ENCODE data around the gene TBC1D2B. TPM values are rescaled to one million over a fixed set of nuclear protein-coding genes. Genes with fewer than 3 reads are reported as not detected.

TBC1D2B gene
- total RNA-seq, 1 experiment from 2014 or later, result 17.6 TPM

DNA sequence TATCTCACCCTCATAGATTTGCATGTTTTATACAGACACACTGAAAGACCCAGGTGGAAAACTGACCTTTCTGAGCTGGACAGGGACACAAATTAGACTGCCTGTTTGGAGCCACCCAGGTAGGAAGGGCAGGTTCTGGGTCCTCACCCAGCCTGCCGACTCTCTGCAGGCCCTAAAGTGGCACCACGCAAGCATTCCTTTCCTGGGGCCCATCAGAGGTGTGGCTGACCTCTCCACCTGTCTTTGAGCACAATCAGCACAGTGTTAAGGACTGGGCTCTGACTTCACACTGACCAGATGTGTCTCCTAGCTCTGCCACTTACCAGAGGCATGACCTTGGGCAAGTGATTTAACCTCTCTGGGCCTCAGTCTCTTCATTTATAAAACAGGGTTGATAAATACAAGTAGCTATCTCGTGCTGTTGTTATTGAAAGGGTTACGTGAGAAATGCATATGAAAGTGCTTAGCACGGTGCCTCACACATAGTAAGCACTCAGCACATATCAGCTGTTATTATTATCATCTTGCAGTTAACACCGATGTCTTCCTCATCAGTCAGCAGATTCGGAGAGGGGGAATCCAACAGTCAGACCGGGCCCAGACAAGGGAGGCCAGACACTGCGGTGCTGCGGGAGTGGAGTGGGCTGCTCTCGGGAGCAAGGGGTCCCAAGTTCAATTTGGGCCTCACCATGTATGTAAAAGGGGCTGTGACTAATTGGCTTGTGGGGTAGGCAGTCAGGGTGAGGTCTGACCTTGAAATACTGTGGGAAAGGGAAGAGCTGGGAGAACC, 2.0 kb upstream of the TBC1D2B start:
- Histone ChIP-seq H3K23me2 (ENCODE audit: insufficient read length, low read depth, low read length, poor library complexity, severe bottlenecking) (peaks cover 3% of the 10 kb centered on the region), H4K5ac (ENCODE audit: insufficient read length, low read depth, low read length) (no peak overlapping the region), H2BK120ac (ENCODE audit: low read depth, low read length, poor library complexity, severe bottlenecking) (no peak overlapping the region), H3K4ac (ENCODE audit: low read depth, low read length) (no peak overlapping the region), H3K27me3 (ENCODE audit: insufficient read depth, low read length) (no peaks in the 10 kb centered on the region), H3K14ac (ENCODE audit: insufficient read depth, low read length) (no peak overlapping the region), H3K23ac (ENCODE audit: insufficient read length, low read depth, low read length) (no peak overlapping the region), H4K20me1 (ENCODE audit: control insufficient read depth, insufficient read depth, insufficient read length) (no peaks in the 10 kb centered on the region), H4K91ac (ENCODE audit: insufficient read length, low read depth, low read length) (no peak overlapping the region), H2AK5ac (ENCODE audit: insufficient read length, low read length) (no peak overlapping the region), H2BK20ac (ENCODE audit: low read depth, low read length, poor library complexity, severe bottlenecking) (no peak overlapping the region), H2BK12ac (ENCODE audit: insufficient read length, low read depth, low read length) (no peak overlapping the region), H3K79me1 (ENCODE audit: insufficient read depth, low read depth, low read length, poor library complexity, severe bottlenecking) (no peaks in the 10 kb centered on the region), H3K18ac (ENCODE audit: insufficient read length, low read depth, low read length) (no peak overlapping the region), H3K27ac (ENCODE audit: insufficient read length, low read depth, low read length) (no peak overlapping the region), H3K4me2 (ENCODE audit: insufficient read depth, insufficient read length, low read length) (no peak overlapping the region), H3K79me2 (ENCODE audit: insufficient read depth, low read length) (no peaks in the 10 kb centered on the region), H3K56ac (ENCODE audit: insufficient read length, low read depth, low read length) (no peak overlapping the region), H2AFZ (ENCODE audit: low read length) (no peak overlapping the region), H3K9me3 (ENCODE audit: control insufficient read depth, low read depth, low read length) (no peaks in the 10 kb centered on the region), H2BK5ac (ENCODE audit: insufficient read length, low read length) (no peak overlapping the region), H4K8ac (replicated peaks; ENCODE audit: insufficient read length, low read depth, low read length) (no peak overlapping the region), H2BK15ac (ENCODE audit: low read depth, low read length) (no peak overlapping the region), H3K9ac (ENCODE audit: extremely low read depth, insufficient read length, low read length) (no peak overlapping the region), H3K4me1 (ENCODE audit: insufficient read depth, low read length) (peaks cover 2% of the 10 kb centered on the region; the same call in 1 of the 2 replicates), H3T11ph (ENCODE audit: low read length) (no peak overlapping the region)
- no CpG with 5 or more reads among the region's 11 CpGs for WGBS (ENCODE audit: extremely low coverage, insufficient read length, low lambda C conversion rate)
- Mint-ChIP-seq H3K4me1 (peaks cover 14 to 18% of the 10 kb centered on the region in 2 experiments), H3K27ac (no peak overlapping the region), H3K36me3 (ENCODE audit: insufficient read depth in 1 of 3, low read depth in 3 of 3) (no peaks in the 10 kb centered on the region), H3K9me3 (no peaks in the 10 kb centered on the region), H3K4me3 (no peak overlapping the region), H3K27me3 (ENCODE audit: low read depth) (peaks cover 2% of the 10 kb centered on the region)
- TF ChIP-seq, protein P1, sequence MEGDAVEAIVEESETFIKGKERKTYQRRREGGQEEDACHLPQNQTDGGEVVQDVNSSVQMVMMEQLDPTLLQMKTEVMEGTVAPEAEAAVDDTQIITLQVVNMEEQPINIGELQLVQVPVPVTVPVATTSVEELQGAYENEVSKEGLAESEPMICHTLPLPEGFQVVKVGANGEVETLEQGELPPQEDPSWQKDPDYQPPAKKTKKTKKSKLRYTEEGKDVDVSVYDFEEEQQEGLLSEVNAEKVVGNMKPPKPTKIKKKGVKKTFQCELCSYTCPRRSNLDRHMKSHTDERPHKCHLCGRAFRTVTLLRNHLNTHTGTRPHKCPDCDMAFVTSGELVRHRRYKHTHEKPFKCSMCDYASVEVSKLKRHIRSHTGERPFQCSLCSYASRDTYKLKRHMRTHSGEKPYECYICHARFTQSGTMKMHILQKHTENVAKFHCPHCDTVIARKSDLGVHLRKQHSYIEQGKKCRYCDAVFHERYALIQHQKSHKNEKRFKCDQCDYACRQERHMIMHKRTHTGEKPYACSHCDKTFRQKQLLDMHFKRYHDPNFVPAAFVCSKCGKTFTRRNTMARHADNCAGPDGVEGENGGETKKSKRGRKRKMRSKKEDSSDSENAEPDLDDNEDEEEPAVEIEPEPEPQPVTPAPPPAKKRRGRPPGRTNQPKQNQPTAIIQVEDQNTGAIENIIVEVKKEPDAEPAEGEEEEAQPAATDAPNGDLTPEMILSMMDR (conservative IDR thresholded peaks at IDR 0.05), result no peak
- DNase-seq, result no peak

All from H9 (cell line).